SU-DHL-6 (cell line): ENCODE results near the gene BRS3.

ENCODE experiments used
- H2AFZ ChIP-seq: fragments of 200-600 bp; sonication (generic); 2 replicates; pipeline ENCODE4 v1.6.1; 2014; ENCODE audit warnings: low read depth, mild to moderate bottlenecking, moderate library complexity, mixed read lengths, antibody characterized with exemption, low read length; ENCODE audit not compliant: severe bottlenecking
- H3F3A ChIP-seq: fragments of 200-600 bp; shearing (Covaris generic); 2 replicates; pipeline ENCODE4 v1.6.0; 2016; ENCODE audit warnings: antibody characterized with exemption, mild to moderate bottlenecking; ENCODE audit not compliant: insufficient read depth
- H3K27ac ChIP-seq: fragments of 200-600 bp; sonication (generic); 2 replicates; pipeline ENCODE4 v1.5.1; 2016; ENCODE audit warnings: low read depth, mild to moderate bottlenecking, low read length, moderate library complexity, mixed read lengths
- H3K27me3 ChIP-seq: fragments of 200-600 bp; sonication (generic), shearing (Covaris generic); 2 replicates; pipeline ENCODE4 v1.6.0; 2014; ENCODE audit warnings: mild to moderate bottlenecking, low read length
- H3K36me3 ChIP-seq: fragments of 200-600 bp; sonication (generic); 2 replicates; pipeline ENCODE4 v1.6.1; 2014; ENCODE audit warnings: mild to moderate bottlenecking, low read length, mixed read lengths
- H3K4me2 ChIP-seq: fragments of 300-600, 200-600 bp; shearing (Covaris generic), sonication (generic); 2 replicates; pipeline ENCODE4 v1.6.0; 2014; ENCODE audit warnings: low read length, low read depth, mild to moderate bottlenecking; ENCODE audit not compliant: poor library complexity, severe bottlenecking
- H3K4me3 ChIP-seq: fragments of 200-600 bp; sonication (generic); 2 replicates; pipeline ENCODE4 v1.5.1; 2014; ENCODE audit warnings: antibody characterized with exemption, low read length, mild to moderate bottlenecking, mixed read lengths; ENCODE audit not compliant: insufficient read depth, poor library complexity, severe bottlenecking
- H3K79me2 ChIP-seq: fragments of 200-600 bp; sonication (generic); 2 replicates; pipeline ENCODE4 v1.6.1; 2014; ENCODE audit warnings: mild to moderate bottlenecking, low read length, moderate library complexity; ENCODE audit not compliant: insufficient read depth
- H3K9ac ChIP-seq: fragments of 200-600 bp; sonication (generic); 2 replicates; pipeline ENCODE4 v1.7.0; 2014; ENCODE audit warnings: mild to moderate bottlenecking, low read length
- H3K9me2 ChIP-seq: fragments of 200-600 bp; sonication (generic); replicated peaks from 2 replicates; pipeline ENCODE4 v1.6.1; 2014; ENCODE audit warnings: low read length; ENCODE audit not compliant: insufficient read depth
- H3K9me3 ChIP-seq: fragments of 200-600 bp; sonication (generic); 2 replicates; pipeline ENCODE4 v1.6.1; 2014; ENCODE audit warnings: low read length, mixed read lengths; ENCODE audit not compliant: insufficient read depth
- H4K20me1 ChIP-seq: fragments of 200-600 bp; sonication (generic); 2 replicates; pipeline ENCODE4 v1.6.1; 2014; ENCODE audit warnings: low read depth, mild to moderate bottlenecking, antibody characterized with exemption, low read length, moderate library complexity, mixed read lengths
- CTCF ChIP-seq: fragments of 200-600 bp; sonication (generic); IDR thresholded peaks from one replicate; pipeline ENCODE4 v1.5.1; 2017; ENCODE audit warnings: antibody characterized with exemption, mild to moderate bottlenecking, low read length, moderate library complexity; ENCODE audit not compliant: insufficient read depth, poor library complexity, severe bottlenecking
- EZH2phosphoT487 ChIP-seq: fragments of 200-600 bp; sonication (generic), shearing (Covaris generic); conservative IDR thresholded peaks from 2 replicates; pipeline ENCODE4 v1.6.1; 2018; ENCODE audit warnings: mild to moderate bottlenecking, antibody characterized with exemption, low read length, moderate library complexity, mixed read lengths

The BRS3 gene

GRCh38 chrX:136525738-136526606, 38.2 kb downstream of the BRS3 start:
- Histone ChIP-seq H3K27me3 (no peaks in the 10 kb centered on the region), H3K27ac (no peak overlapping the region), H3K79me2 (no peaks in the 10 kb centered on the region), H2AFZ (no peak overlapping the region), H3F3A (no peaks in the 10 kb centered on the region), H3K9ac (no peak overlapping the region), H3K36me3 (no peaks in the 10 kb centered on the region), H3K4me3 (no peak overlapping the region), H4K20me1 (no peaks in the 10 kb centered on the region), H3K9me3 (no peaks in the 10 kb centered on the region), H3K4me2 (no peak overlapping the region), H3K9me2 (no peaks in the 10 kb centered on the region)
- no peak for TF ChIP-seq CTCF
- TF ChIP-seq EZH2phosphoT487 = no peak

- Histone ChIP-seq H2AFZ (no peak overlapping the region), H3F3A (no peaks in the 10 kb centered on the region), H3K27me3 (no peaks in the 10 kb centered on the region), H4K20me1 (no peaks in the 10 kb centered on the region), H3K27ac (no peak overlapping the region), H3K36me3 (no peaks in the 10 kb centered on the region), H3K4me2 (no peak overlapping the region), H3K9me3 (no peaks in the 10 kb centered on the region), H3K79me2 (no peaks in the 10 kb centered on the region), H3K4me3 (no peak overlapping the region), H3K9ac (no peak overlapping the region), H3K9me2 (no peaks in the 10 kb centered on the region)
- no peak for TF ChIP-seq EZH2phosphoT487
- TF ChIP-seq CTCF = no peak
These were observed 41.0 kb downstream of the BRS3 start for GRCh38 chrX:136528645-136529315.

GRCh38 chrX:136529795-136530194, 42.0 kb downstream of the BRS3 start:
- TF ChIP-seq CTCF = no peak
- no peak for TF ChIP-seq EZH2phosphoT487
- Histone ChIP-seq H3K4me2 (no peak overlapping the region), H3K9ac (no peak overlapping the region), H4K20me1 (no peaks in the 10 kb centered on the region), H3K9me2 (no peaks in the 10 kb centered on the region), H3K79me2 (no peaks in the 10 kb centered on the region), H3K27ac (no peak overlapping the region), H3K27me3 (no peaks in the 10 kb centered on the region), H3K4me3 (no peak overlapping the region), H2AFZ (no peak overlapping the region), H3K9me3 (no peaks in the 10 kb centered on the region), H3F3A (no peaks in the 10 kb centered on the region), H3K36me3 (no peaks in the 10 kb centered on the region)
